ENCODE data around the gene TSPAN32. TPM values are rescaled to one million over a fixed set of nuclear protein-coding genes. Genes with fewer than 3 reads are reported as not detected.

The TSPAN32 gene
- total RNA-seq, 1 donor from 2014 or later, result 12.5 TPM

GRCh38 chr11:2312232-2313042, 10.6 kb downstream of the TSPAN32 start:
- no peak for TF ChIP-seq CTCF (IDR thresholded peaks at IDR 0.05)
- no peaks in the 10 kb centered on the region for H3K27me3 ChIP-seq (ENCODE audit: low read depth)
- H3K36me3 ChIP-seq, result no peaks in the 10 kb centered on the region
- peaks cover 30% of the 10 kb centered on the region for H3K4me1 ChIP-seq
- peaks cover under 1% of the 10 kb centered on the region for H3K9me3 ChIP-seq
- no peak overlapping the region for H3K4me3 ChIP-seq
- no peak for ATAC-seq
- peak; percentile 45 for DNase-seq
- intact Hi-C loops (cut with DNase I), result no loop called here
- H3K27ac ChIP-seq, result no peak overlapping the region

GRCh38 chr11:2313051-2313951, 11.5 kb downstream of the TSPAN32 start:
- H3K4me3 ChIP-seq, result no peak overlapping the region
- H3K9me3 ChIP-seq, result peaks cover 5% of the 10 kb centered on the region
- peak; percentile 42 for DNase-seq
- no peaks in the 10 kb centered on the region for H3K27me3 ChIP-seq (ENCODE audit: low read depth)
- H3K27ac ChIP-seq, result no peak overlapping the region
- intact Hi-C loops (cut with DNase I), result no loop called here
- no peak for ATAC-seq
- TF ChIP-seq CTCF (IDR thresholded peaks at IDR 0.05), result no peak
- no peaks in the 10 kb centered on the region for H3K36me3 ChIP-seq
- peaks cover 29% of the 10 kb centered on the region for H3K4me1 ChIP-seq

- H3K36me3 ChIP-seq, result no peaks in the 10 kb centered on the region
- peaks cover 5% of the 10 kb centered on the region for H3K9me3 ChIP-seq
- intact Hi-C loops (cut with DNase I), result no loop called here
- H3K27me3 ChIP-seq (ENCODE audit: low read depth), result no peaks in the 10 kb centered on the region
- ATAC-seq, result no peak
- H3K4me3 ChIP-seq, result no peak overlapping the region
- peak; percentile 44 for DNase-seq
- peaks cover 29% of the 10 kb centered on the region for H3K4me1 ChIP-seq
- peak overlapping the region; percentile 72 for H3K27ac ChIP-seq
- TF ChIP-seq CTCF (IDR thresholded peaks at IDR 0.05), result no peak
Observed at GRCh38 chr11:2314136-2314524, 12.3 kb downstream of the TSPAN32 start.

DNA sequence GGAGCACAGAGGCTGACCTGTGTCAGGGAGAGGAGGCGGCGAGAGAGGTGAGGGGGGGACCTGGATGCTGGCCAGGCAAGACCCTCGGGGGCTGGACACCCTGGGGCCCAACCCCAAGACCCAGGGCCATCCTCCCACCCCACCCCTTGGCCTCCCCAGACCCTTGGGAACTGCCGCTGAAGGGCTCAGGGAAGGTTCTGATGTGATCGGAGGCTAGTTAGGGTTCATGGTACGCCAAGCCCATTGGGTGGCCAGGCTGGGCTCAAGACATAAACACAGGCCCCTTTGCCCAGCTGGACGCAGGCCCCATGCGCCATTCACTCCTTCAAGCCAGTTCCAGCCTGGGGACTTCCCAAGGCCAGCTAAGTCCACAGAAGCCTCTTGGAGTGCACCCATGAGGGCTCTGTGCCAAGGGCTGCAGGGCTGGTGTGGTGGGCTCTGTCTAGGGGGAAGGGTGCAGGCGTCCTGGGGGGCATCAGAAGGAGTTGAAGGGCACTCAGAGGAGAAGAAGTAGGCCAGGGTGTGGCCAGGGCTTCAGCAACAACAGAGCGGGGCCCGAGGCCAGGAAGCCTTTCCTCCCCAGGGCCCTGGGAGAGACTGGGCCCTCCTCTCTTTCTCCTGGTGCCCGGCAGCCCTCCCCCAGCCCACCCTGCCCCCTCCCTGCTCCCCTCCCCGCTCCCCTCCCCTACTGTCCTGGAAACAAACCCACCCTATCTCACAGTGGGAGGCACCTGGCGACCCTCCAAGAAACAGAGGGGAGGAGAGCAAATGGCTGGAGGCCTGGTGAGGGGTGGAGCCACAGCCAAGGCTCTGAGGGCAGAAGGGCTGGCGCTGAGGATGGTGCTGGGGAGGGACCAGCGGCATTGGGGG, 12.9 kb downstream of the TSPAN32 start:
- peak overlapping the region; percentile 72 for H3K27ac ChIP-seq
- intact Hi-C loops (cut with DNase I), result no loop called here

More for the DNA sequence above, 12.9 kb downstream of the TSPAN32 start:
- H3K27me3 ChIP-seq (ENCODE audit: low read depth), result no peaks in the 10 kb centered on the region
- peak; percentile 81 for DNase-seq
- H3K4me1 ChIP-seq, result peaks cover 29% of the 10 kb centered on the region
- peak; percentile 78 to 85 for ATAC-seq
- no peak for TF ChIP-seq CTCF (IDR thresholded peaks at IDR 0.05)
- H3K4me3 ChIP-seq, result peak overlapping the region; percentile 3
- H3K9me3 ChIP-seq, result peaks cover 5% of the 10 kb centered on the region
- no peaks in the 10 kb centered on the region for H3K36me3 ChIP-seq
